Activated naive CD4-positive, alpha-beta T cell treated with anti-CD3 and anti-CD28 coated beads for 36 hours (primary cell): ENCODE measurements around the gene COMP. TPM values are rescaled to one million over a fixed set of nuclear protein-coding genes. Genes with fewer than 3 reads are reported as not detected.

ENCODE experiments used
- CTCF ChIA-PET: fragments of 350-600 bp; sonication (Branson Sonifier 250); formaldehyde crosslinking; loops from one replicate; lab custom pipeline; 2021; ENCODE audit warnings: antibody characterized with exemption; lab: Charles Lee
- DNase-seq: peaks from one replicate; pipeline ENCODE4 v3.0.0-alpha.2; 2020
- H3K27ac Mint-ChIP-seq: one replicate; pipeline ENCODE4 v1.8.0; 2021; ENCODE audit warnings: mild to moderate bottlenecking, mixed read lengths
- H3K27me3 Mint-ChIP-seq: one replicate; pipeline ENCODE4 v1.8.0; 2021; ENCODE audit warnings: low read depth, mixed read lengths
- H3K36me3 Mint-ChIP-seq: one replicate; pipeline ENCODE4 v1.8.0; 2021; ENCODE audit warnings: low read depth, mixed read lengths
- H3K4me1 Mint-ChIP-seq: one replicate; pipeline ENCODE4 v1.8.0; 2021; ENCODE audit warnings: low read depth, mixed read lengths
- H3K4me3 Mint-ChIP-seq: one replicate; pipeline ENCODE4 v1.8.0; 2021; ENCODE audit warnings: mild to moderate bottlenecking, moderate library complexity, mixed read lengths
- H3K9me3 Mint-ChIP-seq: one replicate; pipeline ENCODE4 v1.8.0; 2021; ENCODE audit warnings: mixed read lengths
- intact Hi-C: fragments of 100-400 bp; cut with micrococcal nuclease; formaldehyde crosslinking; loops from one replicate; pipeline ENCODE4 v1.15.1; 2023
- total RNA-seq, 2 experiments: library from RNA; stranded (reverse); gene quantifications; one replicate each; pipeline ENCODE4 v1.2.3, GENCODE V29; 2021

Gene COMP
- total RNA-seq, 2 experiments from 2014 or later = not detected

DNA sequence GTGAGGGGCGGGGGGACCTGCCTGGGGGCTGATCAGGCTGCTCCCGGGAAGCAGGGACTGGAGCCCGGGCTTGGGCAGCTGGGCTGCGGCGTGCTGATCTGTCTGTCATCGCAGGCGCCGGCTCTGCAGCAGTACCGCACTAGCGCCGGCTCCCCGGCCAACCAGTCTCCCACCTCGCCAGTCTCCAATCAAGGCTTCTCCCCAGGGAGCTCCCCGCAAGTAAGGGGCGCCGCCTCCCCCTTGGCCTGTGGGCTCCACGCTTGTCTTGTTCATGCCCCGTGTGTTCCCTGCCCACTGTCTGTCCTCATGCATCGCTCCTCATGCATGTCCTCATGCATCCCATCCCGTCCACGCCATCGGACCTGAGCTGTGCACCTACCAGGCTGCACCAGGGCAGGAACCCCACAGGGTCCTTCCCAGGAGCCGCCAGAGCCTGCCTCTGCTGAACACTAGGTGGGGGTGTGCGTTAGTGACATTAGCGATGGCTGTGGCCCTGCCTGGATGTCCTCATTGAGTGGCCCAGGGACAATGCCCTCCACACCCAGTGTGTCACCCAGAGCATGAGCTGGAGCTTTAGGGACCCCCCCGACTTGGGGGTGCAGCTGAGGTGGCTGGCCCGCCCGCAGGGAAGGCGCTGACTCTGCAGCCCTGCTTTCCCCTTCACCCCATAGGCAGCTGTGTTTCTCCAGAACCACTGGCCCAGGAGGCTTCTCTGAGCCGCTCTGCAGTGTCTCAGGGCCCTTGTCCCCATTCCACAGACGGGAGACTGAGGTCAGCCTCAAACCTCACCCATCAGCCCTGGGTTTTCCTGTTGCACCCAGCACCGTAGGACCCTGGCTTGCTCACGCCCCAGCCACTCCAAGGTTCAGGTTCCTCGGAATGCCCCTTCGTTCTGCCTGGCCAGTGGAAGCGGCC, 19.5 kb downstream of the COMP start:
- Mint-ChIP-seq H3K4me1 (no peaks in the 10 kb centered on the region), H3K4me3 (no peak overlapping the region), H3K36me3 (no peaks in the 10 kb centered on the region), H3K9me3 (no peaks in the 10 kb centered on the region), H3K27me3 (no peaks in the 10 kb centered on the region), H3K27ac (no peak overlapping the region)
- DNase-seq = peak; percentile 18
- CTCF ChIA-PET = interaction anchor here (0.7 kb wide), 1 partner anchor 33 kb away, joined by 3 read pairs; no protein-coding TSS in a partner anchor
- intact Hi-C loops = no loop called here

DNA sequence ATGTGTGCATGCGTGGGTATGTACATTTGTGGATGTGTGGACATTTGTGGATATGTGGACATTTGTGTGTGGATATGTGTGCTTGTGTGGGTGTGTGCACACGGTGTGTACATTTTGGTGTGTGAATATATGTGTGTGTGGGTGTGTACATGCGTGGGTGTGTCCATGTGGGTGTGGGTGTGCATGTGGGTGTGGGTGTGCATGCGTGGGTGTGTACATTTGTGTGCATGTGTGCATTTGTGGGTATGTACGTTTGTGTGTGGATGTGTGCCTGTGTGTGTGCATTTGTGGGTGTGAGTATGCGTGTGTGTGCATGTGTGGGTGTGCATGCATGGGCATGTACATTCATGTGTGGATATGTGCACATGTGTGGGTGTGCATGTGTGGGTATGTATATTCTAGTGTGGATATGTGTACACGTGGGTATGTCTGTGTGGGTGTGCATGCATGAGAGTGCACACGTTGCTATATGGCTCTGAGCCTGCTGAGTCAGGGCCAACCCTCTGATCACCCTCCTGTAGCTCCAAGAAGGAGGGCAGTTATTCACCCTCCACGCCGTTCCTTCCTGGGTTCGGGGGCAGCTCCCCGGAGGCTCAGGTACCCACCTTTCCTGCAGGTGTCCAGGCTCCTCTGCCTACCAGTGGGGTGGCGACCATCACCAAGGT, 20.3 kb downstream of the COMP start:
- Mint-ChIP-seq H3K27ac (no peak overlapping the region), H3K4me3 (no peak overlapping the region), H3K4me1 (no peaks in the 10 kb centered on the region), H3K27me3 (no peaks in the 10 kb centered on the region), H3K36me3 (no peaks in the 10 kb centered on the region), H3K9me3 (no peaks in the 10 kb centered on the region)
- no peak for DNase-seq
- intact Hi-C loops = no loop called here
- CTCF ChIA-PET = interaction anchor here (0.7 kb wide), 1 partner anchor 32 kb away, joined by 3 read pairs; no protein-coding TSS in a partner anchor

DNA sequence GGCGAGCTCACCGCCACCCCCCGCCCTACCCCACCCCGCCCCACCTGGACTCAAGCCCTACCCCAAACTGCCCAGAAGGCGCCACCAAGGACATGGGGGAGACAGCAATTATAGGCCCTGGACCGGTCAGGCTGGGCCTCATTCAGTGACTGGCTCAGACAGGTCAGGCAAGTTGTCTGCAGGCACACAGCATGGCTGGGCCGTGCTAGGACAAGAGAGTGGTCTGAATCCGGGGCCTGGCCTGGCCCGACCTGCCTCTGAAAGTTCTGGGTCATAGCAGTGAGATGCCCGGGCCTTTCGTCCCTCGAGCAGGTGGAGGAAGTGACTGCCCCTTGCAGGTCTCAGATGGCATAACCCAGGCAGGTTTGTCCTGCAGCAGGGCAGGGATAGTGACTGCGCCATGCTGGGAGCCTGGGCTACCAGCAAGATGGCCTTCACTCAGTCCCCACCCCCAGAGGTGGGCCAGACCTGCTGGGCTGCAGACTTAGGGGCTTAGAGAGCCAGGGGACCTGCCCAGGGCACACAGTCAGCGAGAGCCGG, 21.0 kb downstream of the COMP start:
- H3K9me3 Mint-ChIP-seq = no peaks in the 10 kb centered on the region
- intact Hi-C loops = no loop called here
- no peak overlapping the region for H3K4me3 Mint-ChIP-seq
- CTCF ChIA-PET = no interaction called here
- no peak for DNase-seq
- no peaks in the 10 kb centered on the region for H3K27me3 Mint-ChIP-seq
- H3K27ac Mint-ChIP-seq = no peak overlapping the region
- H3K36me3 Mint-ChIP-seq = no peaks in the 10 kb centered on the region
- no peaks in the 10 kb centered on the region for H3K4me1 Mint-ChIP-seq

DNA sequence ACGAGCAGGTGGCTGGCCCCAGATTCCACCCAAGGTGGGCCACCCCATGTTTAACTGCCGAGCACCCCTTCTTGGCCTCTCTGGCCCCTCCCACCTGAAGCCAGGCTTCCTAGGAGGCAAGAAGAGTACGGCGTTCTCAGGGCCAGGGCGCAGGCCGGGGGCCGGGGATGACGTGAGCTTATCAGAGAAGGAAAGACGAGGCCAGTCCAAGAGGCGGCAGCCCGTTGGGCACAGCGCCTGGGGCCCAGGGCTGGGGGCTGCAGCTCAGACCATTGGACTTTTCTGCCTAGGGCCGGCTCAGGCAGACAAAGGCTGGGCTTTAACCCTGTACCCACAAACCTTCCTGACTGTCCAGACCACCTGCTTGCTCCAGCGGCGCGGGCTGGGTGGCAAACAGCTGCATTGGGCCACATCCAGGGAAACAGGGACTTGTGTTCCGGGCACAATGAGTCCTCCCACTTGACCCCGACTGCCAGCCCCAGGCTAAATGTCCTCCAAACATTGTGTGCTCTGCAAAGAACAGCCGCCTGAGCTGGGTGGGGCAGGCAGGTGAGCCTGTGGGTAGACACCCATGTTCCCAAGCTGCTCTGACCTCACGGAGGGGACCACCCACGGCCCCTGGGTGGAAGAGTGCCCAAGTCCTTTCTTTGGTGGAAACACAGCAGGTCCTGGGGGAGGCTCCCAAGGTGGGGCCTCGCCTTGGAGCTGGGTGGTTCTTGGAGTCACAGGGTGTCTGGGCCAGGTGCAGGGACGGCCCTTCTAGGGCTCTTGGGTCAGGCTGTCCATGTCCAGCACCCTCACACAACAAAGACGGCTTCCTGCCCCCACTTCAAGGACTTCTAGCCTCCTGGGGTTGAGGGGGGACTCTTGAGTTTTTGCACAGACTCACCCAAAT, 21.9 kb downstream of the COMP start:
- no peak for DNase-seq
- CTCF ChIA-PET = no interaction called here
- H3K36me3 Mint-ChIP-seq = no peaks in the 10 kb centered on the region
- no peaks in the 10 kb centered on the region for H3K27me3 Mint-ChIP-seq
- H3K4me3 Mint-ChIP-seq = no peak overlapping the region
- no peaks in the 10 kb centered on the region for H3K4me1 Mint-ChIP-seq
- H3K9me3 Mint-ChIP-seq = no peaks in the 10 kb centered on the region
- intact Hi-C loops = no loop called here
- no peak overlapping the region for H3K27ac Mint-ChIP-seq

DNA sequence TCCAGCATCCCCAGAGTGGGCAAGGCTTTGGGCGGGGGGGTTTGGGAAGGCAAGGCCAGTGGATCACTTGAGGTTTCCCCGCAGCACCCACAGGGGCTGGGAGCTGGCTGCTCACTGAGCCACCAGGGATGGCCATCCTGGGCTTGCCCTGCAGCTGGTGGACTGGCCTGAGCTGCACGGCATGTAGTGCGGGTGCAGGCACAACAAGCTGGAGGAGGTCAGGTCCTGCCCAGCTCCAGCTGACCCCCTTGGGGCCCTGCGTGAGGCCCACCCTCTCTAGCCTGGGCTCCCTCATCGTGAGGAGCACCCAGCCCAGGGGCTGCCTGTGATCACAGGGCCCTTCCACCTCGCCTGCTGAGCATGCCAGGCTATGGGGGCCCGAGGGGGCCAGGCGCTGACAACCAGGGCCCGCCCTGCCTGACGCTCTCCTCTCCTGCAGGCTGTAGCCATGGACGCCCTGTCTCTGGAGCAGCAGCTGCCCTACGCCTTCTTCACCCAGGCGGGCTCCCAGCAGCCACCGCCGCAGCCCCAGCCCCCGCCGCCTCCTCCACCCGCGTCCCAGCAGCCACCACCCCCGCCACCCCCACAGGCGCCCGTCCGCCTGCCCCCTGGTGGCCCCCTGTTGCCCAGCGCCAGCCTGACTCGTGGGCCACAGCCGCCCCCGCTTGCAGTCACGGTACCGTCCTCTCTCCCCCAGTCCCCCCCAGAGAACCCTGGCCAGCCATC, 22.9 kb downstream of the COMP start:
- intact Hi-C loops = no loop called here
- Mint-ChIP-seq H3K27ac (no peak overlapping the region), H3K9me3 (no peaks in the 10 kb centered on the region), H3K4me1 (no peaks in the 10 kb centered on the region), H3K4me3 (no peak overlapping the region), H3K36me3 (no peaks in the 10 kb centered on the region), H3K27me3 (no peaks in the 10 kb centered on the region)
- no peak for DNase-seq
- CTCF ChIA-PET = interaction anchor here (0.6 kb wide), 1 partner anchor 188 kb away, joined by 3 read pairs; no protein-coding TSS in a partner anchor

DNA sequence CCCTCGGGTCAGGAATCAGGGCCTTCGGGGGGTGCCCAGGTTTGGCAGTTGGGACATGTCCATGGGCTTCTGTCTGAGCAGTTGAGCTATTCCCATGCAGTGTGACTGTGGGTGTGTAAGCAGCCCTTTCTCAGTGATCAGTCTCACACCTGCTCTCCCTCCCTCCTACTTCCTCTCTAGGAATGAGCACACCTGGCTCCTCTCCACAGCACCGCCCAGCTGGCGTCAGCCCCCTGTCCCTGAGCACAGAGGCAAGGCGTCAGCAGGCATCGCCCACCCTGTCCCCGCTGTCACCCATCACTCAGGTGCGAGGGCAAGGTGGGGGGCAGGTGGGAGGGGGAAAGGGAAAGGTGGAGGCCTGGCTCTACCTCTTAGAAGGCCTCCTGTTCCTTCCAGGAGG, 25.9 kb downstream of the COMP start:
- H3K36me3 Mint-ChIP-seq = no peaks in the 10 kb centered on the region
- H3K27me3 Mint-ChIP-seq = no peaks in the 10 kb centered on the region
- CTCF ChIA-PET = no interaction called here
- H3K27ac Mint-ChIP-seq = no peak overlapping the region
- intact Hi-C loops = no loop called here
- DNase-seq = no peak
- H3K9me3 Mint-ChIP-seq = no peaks in the 10 kb centered on the region
- no peaks in the 10 kb centered on the region for H3K4me1 Mint-ChIP-seq
- H3K4me3 Mint-ChIP-seq = no peak overlapping the region

DNA sequence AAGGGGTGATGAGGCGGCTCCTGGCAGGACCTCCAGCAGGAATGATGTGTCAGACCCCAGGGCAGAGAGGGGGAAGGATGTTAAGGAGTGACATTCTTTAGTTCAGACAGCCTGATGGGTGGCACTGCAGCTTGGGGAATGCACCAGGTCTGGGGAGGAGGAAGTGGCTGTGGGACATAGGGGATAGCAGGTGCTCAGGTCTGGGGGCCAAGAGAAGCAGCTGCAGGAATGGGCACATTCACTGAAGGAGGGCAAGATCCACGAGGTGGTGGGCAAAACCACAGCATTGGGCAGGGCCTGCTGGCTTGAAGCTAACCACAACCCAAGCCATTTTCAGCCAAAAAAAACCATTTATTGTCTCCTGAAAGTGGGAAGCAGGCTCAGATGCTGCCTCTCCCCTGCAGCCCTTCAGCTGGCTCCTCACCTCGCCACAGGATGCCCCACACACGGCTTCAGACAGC, 26.5 kb downstream of the COMP start:
- H3K27ac Mint-ChIP-seq = no peak overlapping the region
- H3K9me3 Mint-ChIP-seq = no peaks in the 10 kb centered on the region
- no peak overlapping the region for H3K4me3 Mint-ChIP-seq
- no peak for DNase-seq
- no peaks in the 10 kb centered on the region for H3K27me3 Mint-ChIP-seq
- H3K36me3 Mint-ChIP-seq = no peaks in the 10 kb centered on the region
- CTCF ChIA-PET = no interaction called here
- intact Hi-C loops = no loop called here
- no peaks in the 10 kb centered on the region for H3K4me1 Mint-ChIP-seq

DNA sequence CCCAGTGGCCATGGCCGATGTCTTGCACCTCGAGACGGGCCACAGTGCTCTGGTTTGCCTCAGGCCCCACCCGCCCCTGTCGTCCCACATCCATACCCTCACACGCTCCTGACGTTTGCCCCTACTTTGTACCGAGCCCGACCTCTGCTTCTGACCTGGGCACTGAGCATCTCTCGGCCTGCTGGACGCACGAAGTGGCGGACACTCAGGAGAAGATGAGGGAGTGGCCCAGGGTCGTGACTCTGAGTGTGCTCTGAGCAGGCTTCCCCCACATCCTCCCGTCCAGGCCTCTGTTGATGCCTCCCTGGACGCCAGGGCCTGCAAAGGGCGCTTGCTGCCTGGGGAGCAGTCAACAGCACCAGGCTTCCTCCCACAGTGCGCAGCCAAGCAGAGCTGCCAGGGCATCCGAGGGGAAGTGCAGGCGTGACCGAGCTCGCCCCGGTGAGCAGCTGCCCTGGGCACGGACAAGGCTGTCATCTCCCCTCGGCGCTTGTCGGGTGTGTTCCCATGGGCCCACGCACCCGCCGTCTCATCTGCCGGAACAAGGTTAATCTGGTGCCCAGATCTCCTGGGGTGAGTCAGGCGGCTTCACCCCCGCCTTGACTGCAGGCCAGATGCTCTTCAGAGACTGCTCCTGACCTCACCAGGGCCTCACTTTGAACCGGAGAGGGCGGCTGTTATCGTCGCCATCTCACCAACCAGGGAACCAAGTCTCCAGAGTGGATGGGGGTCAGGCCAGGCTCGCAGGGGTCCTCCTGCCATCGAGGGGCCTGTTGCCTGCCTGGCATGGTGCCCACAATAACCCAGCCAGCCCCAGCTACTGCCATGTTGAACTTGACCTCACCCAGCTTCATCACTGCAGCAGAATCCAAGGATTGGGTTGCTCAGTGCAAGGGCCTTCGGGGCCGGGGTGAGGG, 27.2 kb downstream of the COMP start:
- Mint-ChIP-seq H3K27me3 (no peaks in the 10 kb centered on the region), H3K4me3 (no peak overlapping the region), H3K27ac (no peak overlapping the region), H3K36me3 (no peaks in the 10 kb centered on the region), H3K9me3 (no peaks in the 10 kb centered on the region), H3K4me1 (no peaks in the 10 kb centered on the region)
- CTCF ChIA-PET = no interaction called here
- intact Hi-C loops = no loop called here
- no peak for DNase-seq

DNA sequence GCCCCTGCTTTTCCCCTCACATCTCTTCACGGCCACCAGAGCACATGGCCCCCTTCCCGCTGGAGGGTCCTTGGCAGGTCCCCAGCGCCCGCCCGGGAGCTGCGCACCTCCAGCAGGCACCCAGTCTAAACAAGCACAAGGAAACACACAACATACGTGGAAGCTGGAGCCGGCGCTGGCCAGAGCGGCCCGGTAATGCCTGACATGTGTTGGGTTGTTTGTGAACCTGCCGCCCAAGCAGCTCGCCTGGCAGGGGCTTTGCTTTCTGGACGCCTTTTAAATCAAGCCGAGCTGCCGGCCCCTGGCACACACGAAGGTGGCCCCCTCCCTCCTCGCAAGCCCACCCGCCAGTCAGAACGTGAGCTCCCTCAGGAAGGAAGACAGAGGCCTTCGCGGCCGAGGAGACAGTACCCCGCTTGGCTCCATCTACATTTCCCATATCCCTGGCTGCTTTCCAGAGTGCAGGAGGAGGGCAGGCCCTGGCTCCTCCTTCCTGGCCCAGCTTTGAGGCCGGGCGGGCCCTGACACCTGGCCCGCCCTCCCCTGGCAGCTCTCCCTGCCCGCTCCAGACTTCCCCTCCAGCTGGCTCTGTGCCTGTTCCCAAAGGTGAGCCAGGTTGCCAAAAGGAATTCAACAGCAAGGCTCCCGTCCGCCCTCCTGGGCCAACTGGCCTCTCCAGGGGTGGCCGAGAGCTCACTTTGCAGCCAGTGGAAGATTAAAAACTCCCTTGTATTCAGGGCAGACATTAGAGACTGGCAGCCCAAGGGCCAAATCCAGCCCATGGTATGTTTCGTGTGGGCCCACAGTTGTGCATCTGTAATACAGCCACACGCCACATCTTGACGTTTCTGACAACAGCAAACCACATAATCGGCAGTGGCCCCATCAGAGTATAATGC, 28.7 kb downstream of the COMP start:
- CTCF ChIA-PET = no interaction called here
- intact Hi-C loops = no loop called here

DNA sequence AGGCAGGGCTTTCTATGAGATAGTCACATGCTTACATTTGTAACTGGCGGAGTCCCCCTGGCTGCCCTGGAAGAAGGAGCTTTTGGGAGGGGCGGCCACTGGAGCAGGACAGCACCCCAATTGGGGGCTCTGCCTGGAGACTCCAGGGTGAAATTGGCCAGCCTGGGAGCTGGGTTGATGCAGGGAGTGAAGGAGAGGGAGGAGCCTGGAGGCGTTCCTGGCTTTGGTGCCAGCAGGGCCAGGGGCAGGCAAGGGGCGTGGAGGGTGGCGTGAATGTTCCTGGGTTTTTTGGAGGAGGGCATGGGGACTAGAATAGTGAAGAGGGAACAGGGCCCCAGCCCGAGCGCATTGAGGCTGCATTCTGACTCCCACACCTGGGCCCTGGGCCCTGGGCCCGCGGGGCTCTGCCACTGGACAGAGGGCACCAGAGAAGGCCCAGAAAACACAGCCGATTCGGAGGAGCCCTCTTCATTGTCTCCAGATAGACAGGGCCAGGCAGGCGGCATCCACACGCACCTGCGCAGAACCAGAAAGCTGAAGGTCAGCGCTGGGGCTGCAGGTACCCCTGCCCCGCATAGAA, 29.5 kb downstream of the COMP start:
- DNase-seq = no peak
- intact Hi-C loops = no loop called here
- H3K27me3 Mint-ChIP-seq = no peaks in the 10 kb centered on the region
- H3K27ac Mint-ChIP-seq = no peak overlapping the region
- CTCF ChIA-PET = no interaction called here
- no peaks in the 10 kb centered on the region for H3K36me3 Mint-ChIP-seq
- H3K4me1 Mint-ChIP-seq = no peaks in the 10 kb centered on the region
- no peak overlapping the region for H3K4me3 Mint-ChIP-seq
- H3K9me3 Mint-ChIP-seq = no peaks in the 10 kb centered on the region

More for the DNA sequence above, 28.7 kb downstream of the COMP start:
- Mint-ChIP-seq H3K27me3 (no peaks in the 10 kb centered on the region), H3K9me3 (no peaks in the 10 kb centered on the region), H3K27ac (no peak overlapping the region), H3K36me3 (no peaks in the 10 kb centered on the region), H3K4me1 (no peaks in the 10 kb centered on the region), H3K4me3 (no peak overlapping the region)
- DNase-seq = no peak
